Left hindlimb (tissue), 1 donor: ENCODE results near the gene FPR1.

Experiments used
- DNase-seq: peaks from one replicate; pipeline ENCODE4 v3.0.0-alpha.2; 2018

FPR1 gene

DNA sequence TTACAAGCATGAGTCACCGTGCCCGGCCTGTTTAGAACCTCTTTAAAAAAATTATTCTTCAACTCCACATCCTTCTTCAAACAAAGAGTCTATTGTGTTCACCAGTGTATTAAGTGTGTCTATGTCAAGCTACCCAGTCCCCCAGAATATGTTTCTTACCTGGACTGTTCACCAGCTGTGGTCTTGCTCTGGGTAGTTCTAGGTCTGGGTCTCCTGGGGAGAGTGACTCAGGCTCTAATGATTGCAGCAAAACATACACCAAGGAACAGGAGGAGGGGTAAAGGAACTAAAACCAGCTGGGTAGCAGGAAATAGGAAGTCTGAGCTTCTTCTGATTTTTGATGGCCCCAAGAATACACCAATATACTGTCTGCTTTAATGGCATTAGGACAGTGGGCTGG, at the start of gene FPR1:
Gene FPR1 (minus strand): TSS at position 224 of the 400 bp plus-strand sequence. CDS start 4,884 bp downstream, outside the sequence.
- DNase-seq, result no peak

GRCh38 chr19:51800473-51801244, 49.0 kb upstream of the FPR1 start:
- DNase-seq, result no peak

- no peak for DNase-seq
Measured at GRCh38 chr19:51799774-51800472, 48.2 kb upstream of the FPR1 start.

GRCh38 chr19:51799034-51799773, 47.5 kb upstream of the FPR1 start:
- peak; percentile 68 for DNase-seq

GRCh38 chr19:51798062-51798461, 46.4 kb upstream of the FPR1 start:
- DNase-seq, result no peak

DNA sequence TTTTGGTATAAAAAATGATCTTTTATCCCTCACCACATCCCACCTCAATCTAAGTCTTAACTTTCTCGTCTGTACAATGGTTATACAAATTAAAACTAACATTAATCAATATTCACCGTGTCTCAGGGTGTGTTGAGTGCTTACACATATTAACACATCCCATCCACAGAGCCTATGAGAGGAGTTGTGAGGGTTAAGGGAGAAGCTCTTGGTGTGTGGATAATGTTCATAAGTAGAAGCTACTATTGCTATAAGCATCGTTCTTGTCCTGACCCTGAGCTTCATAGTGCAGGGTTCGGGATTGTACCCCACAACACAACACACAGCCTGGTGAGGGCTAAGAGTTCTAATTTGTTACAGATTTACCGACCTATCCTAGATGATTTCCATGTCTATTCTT, 45.8 kb upstream of the FPR1 start:
- no peak for DNase-seq

GRCh38 chr19:51796195-51796679, 44.6 kb upstream of the FPR1 start:
- DNase-seq, result no peak

- no peak for DNase-seq
Measured at GRCh38 chr19:51794885-51795490, 43.3 kb upstream of the FPR1 start, which contains the start of gene FPR3. FPR3 (plus strand) TSS chr19:51795157; CDS start chr19:51823749, 28,592 bp downstream.

GRCh38 chr19:51793994-51794393, 42.3 kb upstream of the FPR1 start:
- no peak for DNase-seq

DNA sequence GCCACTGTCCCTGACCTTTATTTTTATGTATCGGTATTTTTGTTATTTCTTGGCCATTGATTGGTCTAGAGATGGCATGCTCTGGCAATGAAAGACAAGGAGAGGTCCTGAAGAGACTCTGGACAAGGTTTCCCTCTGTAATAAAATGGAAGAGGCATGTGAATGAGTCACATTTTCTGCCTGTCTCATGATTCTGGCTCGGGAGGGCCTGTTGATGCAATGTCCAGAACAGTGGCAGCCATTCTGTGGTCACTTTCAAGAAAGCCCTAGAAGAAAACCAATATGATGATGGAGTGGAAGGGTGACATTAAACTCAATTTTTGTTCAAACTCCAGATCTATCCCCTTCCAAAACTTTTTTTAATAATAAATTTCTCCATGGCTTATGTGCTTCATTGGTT, 41.3 kb upstream of the FPR1 start:
- DNase-seq, result no peak

- DNase-seq, result no peak
Measured at GRCh38 chr19:51789061-51789795, 37.5 kb upstream of the FPR1 start.

- no peak for DNase-seq
Measured at GRCh38 chr19:51788029-51788428, 36.4 kb upstream of the FPR1 start.

- no peak for DNase-seq
Measured at GRCh38 chr19:51786646-51787494, 35.2 kb upstream of the FPR1 start.

- DNase-seq, result no peak
Measured at GRCh38 chr19:51784922-51785690, 33.4 kb upstream of the FPR1 start.

- no peak for DNase-seq
Measured at GRCh38 chr19:51784109-51784785, 32.6 kb upstream of the FPR1 start.

DNA sequence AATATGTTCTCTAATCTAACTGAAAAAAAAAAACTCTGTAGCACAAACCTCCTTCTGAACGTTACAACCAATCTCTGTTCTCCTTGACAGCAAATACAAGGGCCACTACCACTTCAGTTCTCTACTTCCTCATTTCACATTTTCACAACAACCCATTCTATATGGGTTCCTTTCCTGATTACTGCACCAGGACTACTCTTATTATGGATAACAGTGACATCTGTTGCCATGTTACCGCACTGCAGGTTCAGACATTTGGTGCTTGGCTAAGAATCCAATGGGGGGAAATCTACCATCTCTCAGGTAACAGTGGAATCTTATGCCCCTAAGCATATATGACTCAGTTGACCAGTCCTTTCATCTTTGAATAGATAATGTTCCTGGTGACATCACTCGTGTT, 31.7 kb upstream of the FPR1 start:
- no peak for DNase-seq

DNA sequence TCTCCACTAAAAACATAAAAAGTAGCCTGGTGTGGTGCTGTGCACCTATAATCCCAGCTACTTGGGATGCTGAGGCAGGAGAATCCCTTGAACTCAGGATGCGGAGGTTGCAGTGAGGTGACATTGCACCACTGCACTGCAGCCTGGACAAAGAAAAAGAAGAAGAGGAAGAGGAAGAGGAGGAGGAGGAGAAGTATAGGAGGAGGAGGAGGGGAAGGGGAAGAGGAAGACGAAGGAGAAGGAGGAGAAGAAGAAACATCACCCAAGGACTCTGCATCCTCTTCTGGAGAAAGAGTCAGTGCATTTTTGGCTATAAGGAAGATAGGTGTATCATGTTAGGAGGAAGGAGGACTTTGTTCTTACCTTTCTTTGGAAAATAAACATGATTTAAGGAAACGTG, 30.3 kb upstream of the FPR1 start:
- no peak for DNase-seq

GRCh38 chr19:51780270-51780669, 28.6 kb upstream of the FPR1 start:
- DNase-seq, result no peak

GRCh38 chr19:51779703-51780102, 28.0 kb upstream of the FPR1 start:
- DNase-seq, result no peak

DNA sequence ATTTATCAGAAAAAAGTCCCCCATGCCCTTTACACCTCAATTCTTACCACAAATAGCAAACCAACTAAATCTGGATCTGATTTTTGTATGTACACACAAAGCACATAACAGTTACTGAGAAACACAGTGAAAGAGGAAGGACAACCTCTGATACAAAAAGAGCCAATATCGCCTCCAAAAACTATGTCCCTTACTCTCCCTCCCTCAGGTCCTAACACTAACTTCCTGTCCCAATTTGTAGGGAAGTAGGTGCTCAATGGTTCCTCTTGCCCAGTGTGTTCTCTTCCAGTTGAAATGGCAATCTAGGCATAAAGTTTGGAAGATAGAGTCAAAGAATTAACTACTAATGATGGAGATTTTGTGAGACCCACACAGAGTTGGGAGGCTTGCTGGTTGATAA, 27.5 kb upstream of the FPR1 start:
- no peak for DNase-seq
